Neutrophil (primary cell): ENCODE data around the gene C1QTNF5.

Source experiments
- H3K27ac ChIP-seq: fragments of 200-600 bp; sonication (generic); 2 replicates; pipeline ENCODE4 v1.5.1; 2016; ENCODE audit warnings: mild to moderate bottlenecking, moderate library complexity
- H3K27me3 ChIP-seq: fragments of 200-600 bp; sonication (generic); 2 replicates; pipeline ENCODE4 v1.6.0; 2016; ENCODE audit warnings: mild to moderate bottlenecking
- H3K36me3 ChIP-seq: fragments of 200-600 bp; sonication (generic); 2 replicates; pipeline ENCODE4 v1.5.1; 2017
- H3K4me1 ChIP-seq, 2 experiments: fragments of 200-600 bp in 1 of 2; sonication (generic) in 1 of 2; 1 replicate in 1 of 2; 2 replicates in 1 of 2; pipeline versions ENCODE4 v1.5.1 to v1.6.1; 2013 to 2016; ENCODE audit warnings: low read depth in 1 of 2, low read length in 1 of 2, mild to moderate bottlenecking in 1 of 2, moderate library complexity in 1 of 2; ENCODE audit not compliant: control insufficient read depth in 1 of 2, insufficient read depth in 1 of 2
- H3K4me3 ChIP-seq, 2 experiments: fragments of 200-600 bp in 1 of 2; sonication (generic) in 1 of 2; 1 replicate in 1 of 2; 2 replicates in 1 of 2; pipeline ENCODE4 v1.5.1; 2013 to 2016; ENCODE audit warnings: low read depth in 1 of 2, low read length in 1 of 2, mild to moderate bottlenecking in 1 of 2, moderate library complexity in 1 of 2
- H3K9me3 ChIP-seq: fragments of 200-600 bp; sonication (generic); 2 replicates; pipeline ENCODE4 v1.5.1; 2016
- TF ChIP-seq, protein P1 (sequence below): fragments of 200-600 bp; sonication (generic); IDR thresholded peaks from 2 replicates; pipeline ENCODE4 v1.5.1; 2016; ENCODE audit warnings: antibody characterized with exemption

Gene C1QTNF5

DNA sequence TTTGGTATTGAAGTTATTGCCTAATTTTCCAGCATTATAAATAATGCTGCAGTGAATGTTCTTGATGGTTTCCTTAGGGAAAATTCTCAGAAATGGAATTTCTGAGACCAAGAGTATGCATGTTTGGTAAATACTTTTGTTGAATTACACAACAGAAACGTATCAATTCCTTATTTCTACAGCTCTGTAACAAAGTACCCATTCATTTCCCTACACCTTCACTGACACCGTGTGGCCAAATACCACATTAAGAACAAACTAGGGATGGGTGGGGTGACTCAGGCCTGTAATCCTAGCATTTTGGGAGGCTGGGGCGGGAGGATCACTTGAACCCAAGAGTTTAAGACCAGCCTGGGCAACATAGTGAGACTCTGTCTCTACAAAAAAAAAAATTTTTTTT, 45.5 kb downstream of the C1QTNF5 start:
- no peaks in the 10 kb centered on the region for H3K9me3 ChIP-seq
- TF ChIP-seq, protein P1, sequence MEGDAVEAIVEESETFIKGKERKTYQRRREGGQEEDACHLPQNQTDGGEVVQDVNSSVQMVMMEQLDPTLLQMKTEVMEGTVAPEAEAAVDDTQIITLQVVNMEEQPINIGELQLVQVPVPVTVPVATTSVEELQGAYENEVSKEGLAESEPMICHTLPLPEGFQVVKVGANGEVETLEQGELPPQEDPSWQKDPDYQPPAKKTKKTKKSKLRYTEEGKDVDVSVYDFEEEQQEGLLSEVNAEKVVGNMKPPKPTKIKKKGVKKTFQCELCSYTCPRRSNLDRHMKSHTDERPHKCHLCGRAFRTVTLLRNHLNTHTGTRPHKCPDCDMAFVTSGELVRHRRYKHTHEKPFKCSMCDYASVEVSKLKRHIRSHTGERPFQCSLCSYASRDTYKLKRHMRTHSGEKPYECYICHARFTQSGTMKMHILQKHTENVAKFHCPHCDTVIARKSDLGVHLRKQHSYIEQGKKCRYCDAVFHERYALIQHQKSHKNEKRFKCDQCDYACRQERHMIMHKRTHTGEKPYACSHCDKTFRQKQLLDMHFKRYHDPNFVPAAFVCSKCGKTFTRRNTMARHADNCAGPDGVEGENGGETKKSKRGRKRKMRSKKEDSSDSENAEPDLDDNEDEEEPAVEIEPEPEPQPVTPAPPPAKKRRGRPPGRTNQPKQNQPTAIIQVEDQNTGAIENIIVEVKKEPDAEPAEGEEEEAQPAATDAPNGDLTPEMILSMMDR = no peak
- no peaks in the 10 kb centered on the region for H3K27me3 ChIP-seq
- no peak overlapping the region for H3K4me3 ChIP-seq
- H3K4me1 ChIP-seq = no peaks in the 10 kb centered on the region
- no peak overlapping the region for H3K27ac ChIP-seq
- peaks cover 83% of the 10 kb centered on the region for H3K36me3 ChIP-seq

DNA sequence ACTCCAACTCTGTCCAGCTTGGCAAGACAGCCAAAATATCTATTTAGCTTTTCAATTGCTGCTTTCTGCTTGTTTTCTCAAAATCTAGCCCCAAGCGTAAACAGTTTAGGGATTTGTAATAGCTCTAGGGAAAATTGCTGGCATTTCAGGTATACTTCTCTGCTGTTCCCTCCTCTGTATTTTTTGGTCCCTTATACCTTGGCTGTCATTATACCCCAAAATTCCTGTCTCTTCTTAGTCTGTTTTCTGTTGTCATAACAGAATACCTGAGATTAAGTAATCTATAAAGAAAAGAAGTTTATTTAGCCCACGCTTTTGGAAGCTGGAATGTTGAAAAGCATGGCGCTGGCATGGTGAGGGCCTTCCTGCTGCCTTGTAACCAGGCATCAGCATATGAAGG, 47.2 kb downstream of the C1QTNF5 start:
- no peaks in the 10 kb centered on the region for H3K4me1 ChIP-seq
- peaks cover 80% of the 10 kb centered on the region for H3K36me3 ChIP-seq
- H3K9me3 ChIP-seq = no peaks in the 10 kb centered on the region
- TF ChIP-seq, protein P1 = no peak
- no peaks in the 10 kb centered on the region for H3K27me3 ChIP-seq
- H3K27ac ChIP-seq = no peak overlapping the region
- H3K4me3 ChIP-seq = no peak overlapping the region

DNA sequence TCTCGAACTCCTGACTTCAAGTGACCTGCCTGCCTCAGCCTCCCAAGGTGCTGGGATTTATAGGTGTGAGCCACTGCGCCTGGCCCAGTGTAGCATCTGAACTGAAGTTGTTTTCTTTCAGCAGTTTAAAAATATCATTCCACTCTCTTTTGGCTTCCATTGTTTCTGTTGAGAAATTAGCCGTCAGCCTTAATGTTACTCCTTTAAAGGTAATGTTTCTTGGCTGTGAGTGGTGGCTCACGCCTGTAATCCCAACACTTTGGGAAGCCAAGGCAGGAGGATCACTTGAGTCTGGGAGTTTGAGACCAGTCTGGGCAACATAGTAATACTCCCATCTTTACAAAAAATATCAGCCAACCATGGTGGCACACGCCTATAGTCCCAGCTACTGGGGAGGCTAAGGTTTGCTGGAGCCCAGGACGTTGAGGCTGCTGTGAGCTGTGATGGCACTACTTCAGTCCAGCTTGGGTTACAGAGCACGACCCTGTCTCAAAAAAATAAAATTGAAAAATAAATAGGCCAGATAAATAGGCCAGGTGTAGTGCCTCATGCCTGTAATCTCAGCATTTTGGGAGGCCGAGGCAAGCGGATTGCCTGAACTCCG, 49.7 kb downstream of the C1QTNF5 start:
- Histone ChIP-seq H3K27me3 (no peaks in the 10 kb centered on the region), H3K9me3 (no peaks in the 10 kb centered on the region), H3K27ac (no peak overlapping the region), H3K4me1 (no peaks in the 10 kb centered on the region), H3K36me3 (peaks cover 83% of the 10 kb centered on the region), H3K4me3 (no peak overlapping the region)
- TF ChIP-seq, protein P1 = no peak
